GM18907 (cell line): Measurements from ENCODE around the gene PGBD1.
"Not testable (repeated sequence)": the region's sequence is repeated elsewhere in the genome, so short reads cannot be mapped to it uniquely, and the experiment has no call there.

Experiments used
- ATAC-seq: cut with Tn5 transposase; IDR thresholded peaks from one replicate; pipeline ENCODE4 v1.9.1; 2021; ENCODE audit warnings: mild to moderate bottlenecking, moderate library complexity; ENCODE audit not compliant: unreplicated experiment

PGBD1 gene

GRCh38 chr6:28269492-28269891 lies 11.9 kb upstream of the PGBD1 start:
- no peak for ATAC-seq

- ATAC-seq = no peak
Measured at GRCh38 chr6:28274888-28275287, 6.5 kb upstream of the PGBD1 start.

GRCh38 chr6:28277746-28278145 lies 3.6 kb upstream of the PGBD1 start:
- no peak for ATAC-seq

GRCh38 chr6:28280595-28281287 lies 631 bp upstream of the PGBD1 start:
- no peak for ATAC-seq

- ATAC-seq = no peak
Measured at GRCh38 chr6:28282926-28283325, 1.6 kb downstream of the PGBD1 start.

- ATAC-seq = no peak
Measured at GRCh38 chr6:28291573-28291972, 10.2 kb downstream of the PGBD1 start.

- ATAC-seq = no peak
Measured at GRCh38 chr6:28295326-28295725, 14.0 kb downstream of the PGBD1 start.

GRCh38 chr6:28296520-28297060 lies 15.2 kb downstream of the PGBD1 start:
- ATAC-seq = no peak

- peak; percentile 92 for ATAC-seq
Measured at GRCh38 chr6:28303570-28303969, 22.2 kb downstream of the PGBD1 start.

GRCh38 chr6:28306363-28306762 lies 25.0 kb downstream of the PGBD1 start:
- not testable (repeated sequence) for ATAC-seq

- ATAC-seq = no peak
Measured at GRCh38 chr6:28311139-28311823, 29.9 kb downstream of the PGBD1 start.

- ATAC-seq = no peak
Measured at GRCh38 chr6:28312939-28313338, 31.6 kb downstream of the PGBD1 start.

- no peak for ATAC-seq
Measured at GRCh38 chr6:28315628-28316027, 34.3 kb downstream of the PGBD1 start.

- not testable (repeated sequence) for ATAC-seq
Measured at GRCh38 chr6:28317866-28318265, 36.5 kb downstream of the PGBD1 start.

GRCh38 chr6:28322661-28323060 lies 41.3 kb downstream of the PGBD1 start:
- no peak for ATAC-seq

- ATAC-seq = no peak
Measured at GRCh38 chr6:28323813-28324424, 42.5 kb downstream of the PGBD1 start.

GRCh38 chr6:28326371-28326948 lies 45.1 kb downstream of the PGBD1 start:
- ATAC-seq = no peak

- ATAC-seq = no peak
Measured at GRCh38 chr6:28330041-28330440, 48.7 kb downstream of the PGBD1 start.

GRCh38 chr6:28333047-28333446 lies 51.7 kb downstream of the PGBD1 start:
- ATAC-seq = no peak

GRCh38 chr6:28333599-28334018 lies 52.2 kb downstream of the PGBD1 start:
- ATAC-seq = no peak

GRCh38 chr6:28334286-28335039 lies 53.1 kb downstream of the PGBD1 start:
- ATAC-seq = no peak
